Activated CD4-positive, CD25-positive, alpha-beta regulatory T cell (primary cell): ENCODE measurements around the gene RGS6.

Experiments used
- DNase-seq, 4 experiments: peaks; one replicate each; lab custom pipeline; 2025; lab: John Stamatoyannopoulos, UW

Gene RGS6

GRCh38 chr14:72014486-72014885 is 82.3 kb downstream of the RGS6 start:
- no peak for DNase-seq

DNA sequence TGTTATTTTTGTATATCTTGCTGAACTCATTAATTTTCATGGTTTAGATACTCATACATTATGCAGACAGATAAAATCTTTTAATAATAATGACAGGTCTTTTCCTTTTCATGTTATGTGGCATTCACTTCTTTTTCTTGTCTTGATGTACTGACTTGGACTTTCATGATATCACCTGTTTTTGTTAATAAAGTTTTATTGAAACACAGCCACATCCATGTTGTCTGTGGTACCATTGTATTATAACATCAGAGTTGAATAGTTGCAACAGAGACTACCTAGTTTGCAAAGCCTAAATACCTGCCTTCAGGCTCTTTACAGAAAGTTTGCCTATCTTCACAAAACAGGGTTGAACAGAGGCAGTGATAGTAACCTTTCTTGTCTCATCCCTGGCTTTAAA is 85.1 kb downstream of the RGS6 start:
- no peak for DNase-seq

DNA sequence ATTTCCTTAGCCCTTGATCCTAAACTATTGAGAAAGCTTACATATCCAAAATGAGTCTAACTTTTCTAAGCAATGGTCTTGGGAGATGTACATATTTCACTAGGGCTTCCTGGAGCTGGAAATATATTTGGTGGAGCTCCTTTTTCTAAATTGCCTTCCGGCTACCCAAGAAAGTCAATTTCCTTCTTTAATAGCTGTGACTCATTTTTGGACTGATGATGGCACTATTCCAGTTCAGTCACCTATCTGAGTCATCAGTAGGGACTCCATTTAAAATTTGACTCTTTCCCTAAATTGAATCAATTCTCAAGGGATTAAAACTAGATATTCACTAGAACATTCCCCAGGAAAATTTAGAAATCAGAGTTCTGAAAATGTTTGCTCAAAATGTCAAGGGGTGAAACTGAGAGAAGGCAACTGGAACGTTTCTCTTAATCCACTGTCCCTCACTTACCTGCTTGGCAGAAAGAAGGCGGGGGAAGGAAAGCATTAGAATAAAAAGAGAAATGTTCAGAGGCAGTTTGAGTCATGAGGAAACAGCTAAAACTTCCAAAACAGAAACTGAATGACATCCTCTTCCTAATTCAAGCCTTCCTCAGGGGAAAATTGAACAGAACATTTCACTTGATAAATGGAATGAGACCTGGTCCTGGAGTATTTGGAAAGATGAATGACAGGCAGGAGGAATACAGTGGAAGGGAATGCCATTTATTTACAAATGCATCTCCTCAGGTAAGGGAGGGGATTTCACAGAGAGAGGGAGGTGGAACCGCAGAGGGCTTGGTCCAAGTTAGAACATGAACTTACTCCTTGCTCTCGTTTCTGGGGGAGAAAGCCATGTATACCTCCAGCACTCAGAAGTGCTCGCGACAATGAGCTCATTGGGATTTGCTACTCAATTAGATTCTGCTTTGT is 91.2 kb downstream of the RGS6 start:
- no peak for DNase-seq

- DNase-seq: peak in 1 of 4 experiments; percentile 1
Observed at GRCh38 chr14:72024043-72024407, 91.8 kb downstream of the RGS6 start.

GRCh38 chr14:72024504-72024903 is 92.3 kb downstream of the RGS6 start:
- DNase-seq: no peak

DNA sequence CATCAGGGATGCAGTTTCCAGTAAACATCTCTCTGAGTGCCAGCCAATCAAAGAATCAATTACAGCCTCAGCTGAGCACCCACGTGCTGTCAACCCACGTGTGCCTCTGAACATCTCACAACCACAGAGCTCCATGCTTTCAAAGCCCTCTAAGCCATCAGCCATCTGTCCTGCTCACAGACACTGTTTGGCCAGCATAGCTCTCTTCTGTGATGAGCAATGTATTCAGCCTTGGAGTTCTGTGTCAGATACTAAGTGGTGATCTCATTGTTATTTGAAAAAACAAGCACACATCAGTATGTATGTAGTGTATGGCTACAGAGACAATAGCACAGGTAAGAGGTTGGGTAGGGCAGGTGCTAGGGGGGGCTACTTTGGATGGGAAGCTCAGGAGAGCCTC is 94.3 kb downstream of the RGS6 start:
- no peak for DNase-seq

GRCh38 chr14:72027061-72027460 is 94.8 kb downstream of the RGS6 start:
- no peak for DNase-seq

GRCh38 chr14:72033365-72033764 is 101.1 kb downstream of the RGS6 start:
- no peak for DNase-seq

DNA sequence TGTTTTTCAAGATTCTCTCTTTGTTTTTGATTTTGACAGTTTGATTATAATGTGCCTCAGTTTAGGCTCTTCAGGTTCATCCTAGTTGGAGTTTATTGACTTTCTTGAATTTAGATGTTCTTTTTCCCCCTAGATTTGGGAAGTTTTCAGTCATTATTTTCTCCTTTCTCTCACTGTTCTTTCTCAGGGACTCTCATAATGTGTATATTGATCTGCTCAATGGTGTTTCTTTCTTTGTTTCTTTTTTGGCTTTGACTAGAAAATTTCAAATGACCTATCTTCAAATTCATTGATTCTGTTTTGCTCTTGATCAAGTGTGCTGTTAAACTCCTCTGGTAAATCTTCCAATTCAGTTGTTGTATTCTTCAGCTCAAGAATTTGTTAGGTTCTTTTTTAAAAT is 108.3 kb downstream of the RGS6 start:
- DNase-seq: no peak

DNA sequence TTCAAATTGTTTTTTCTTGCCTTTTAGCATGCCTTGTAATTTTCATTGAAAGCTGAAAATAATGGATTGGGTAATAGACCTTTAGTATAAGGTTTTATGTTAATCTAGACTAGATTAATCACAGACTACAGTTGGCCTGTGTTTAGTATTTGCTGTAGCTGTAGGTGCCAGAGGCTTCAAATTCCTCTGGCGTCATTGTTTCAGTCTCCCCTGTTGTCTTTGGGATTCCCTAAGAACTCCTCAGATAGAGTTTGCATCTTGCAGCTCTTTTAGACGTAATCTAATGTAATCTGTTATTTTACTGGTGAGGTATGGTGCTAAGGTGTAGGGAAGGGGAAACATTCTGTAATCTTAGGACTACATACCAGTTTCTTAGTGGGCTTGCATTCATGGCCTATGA is 113.0 kb downstream of the RGS6 start:
- no peak for DNase-seq

DNA sequence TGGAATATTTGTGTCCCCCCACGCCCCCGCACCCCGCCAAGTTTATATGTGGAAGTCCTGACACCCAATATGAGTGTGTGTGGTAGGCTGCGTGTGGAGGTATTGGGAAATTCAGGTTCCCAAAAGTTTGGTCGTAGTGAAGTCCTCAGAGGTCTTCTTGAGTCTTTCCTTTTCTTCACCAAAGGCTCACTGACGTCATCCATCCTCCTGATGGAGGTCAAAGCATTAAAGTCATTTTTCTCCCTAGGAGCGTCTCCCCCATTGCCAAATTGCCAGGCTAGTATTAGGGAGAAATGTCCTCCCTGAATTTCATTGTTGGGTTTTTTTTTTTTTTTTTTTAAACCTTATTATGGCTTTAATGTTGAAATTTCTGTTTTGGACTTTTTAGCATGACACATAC is 113.7 kb downstream of the RGS6 start:
- no peak for DNase-seq

GRCh38 chr14:72049462-72049861 is 117.2 kb downstream of the RGS6 start:
- DNase-seq: no peak

DNA sequence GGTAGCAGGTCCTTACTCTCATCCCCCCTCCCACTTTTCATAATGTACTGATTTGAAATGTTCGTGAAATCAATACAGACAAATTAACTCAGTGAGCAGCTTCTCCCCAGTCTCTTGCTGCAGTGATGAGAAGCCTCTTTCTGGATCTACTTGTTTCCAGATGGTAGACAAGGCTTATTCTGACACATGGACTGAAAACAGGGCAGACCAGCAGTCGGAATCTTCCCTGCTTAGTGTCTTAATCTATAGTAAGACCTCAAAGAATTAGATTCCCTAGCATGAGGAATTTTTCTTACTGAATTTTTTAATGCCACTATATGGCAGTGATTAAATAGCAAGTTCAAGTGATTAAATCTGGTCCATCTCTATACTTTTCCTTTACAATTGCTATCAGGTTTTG is 120.1 kb downstream of the RGS6 start:
- DNase-seq: no peak

DNA sequence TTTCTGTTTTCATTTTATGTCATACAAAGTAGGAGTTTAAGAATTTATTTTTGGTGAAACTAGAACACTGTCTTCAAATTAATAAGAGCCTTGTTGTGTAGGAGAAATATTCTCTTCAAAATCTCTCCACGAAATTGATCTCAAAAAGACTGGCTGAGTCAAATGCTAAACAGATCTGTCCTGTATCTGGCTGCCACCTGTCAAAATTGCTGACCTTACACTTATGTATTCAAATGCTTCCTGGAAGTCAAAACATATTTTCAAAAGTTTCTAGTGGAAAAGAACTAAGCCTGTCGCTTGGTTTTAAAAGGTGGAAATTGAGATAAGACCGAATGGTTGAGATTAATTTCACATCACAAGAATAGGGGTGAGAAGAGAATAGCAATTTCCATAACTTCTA is 121.4 kb downstream of the RGS6 start:
- DNase-seq: no peak

- DNase-seq: no peak
Observed at GRCh38 chr14:72054911-72055310, 122.7 kb downstream of the RGS6 start.

DNA sequence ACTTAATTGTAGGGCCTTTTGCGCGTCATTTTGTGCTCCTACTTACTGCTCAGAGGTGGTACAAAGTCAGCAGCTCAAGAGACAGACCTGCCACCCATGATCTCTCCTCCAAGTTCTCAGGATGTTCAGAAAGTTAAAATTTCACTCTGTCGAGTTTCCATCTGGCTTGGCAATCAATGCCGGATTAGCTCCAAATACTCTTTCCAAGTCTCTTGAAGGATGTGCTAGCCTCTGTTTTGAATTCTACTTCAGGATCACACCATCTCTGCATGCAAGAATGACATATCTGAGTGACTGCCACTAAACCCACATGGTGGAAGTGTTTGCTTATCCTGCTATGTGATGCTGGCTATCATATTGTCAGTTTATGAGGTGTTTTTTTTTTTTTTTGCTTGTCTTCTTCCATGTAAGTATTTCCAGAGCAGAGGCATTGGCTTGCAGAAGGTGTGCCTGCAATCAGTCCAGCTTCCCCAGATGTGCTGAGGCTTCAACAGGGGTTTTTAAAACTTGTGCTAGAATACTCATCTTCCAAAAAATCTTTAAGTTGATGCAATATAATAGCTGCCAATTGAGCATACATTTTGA is 125.6 kb downstream of the RGS6 start:
- no peak for DNase-seq

GRCh38 chr14:72060460-72060859 is 128.2 kb downstream of the RGS6 start:
- no peak for DNase-seq

- no peak for DNase-seq
Observed at GRCh38 chr14:72060917-72061316, 128.7 kb downstream of the RGS6 start.

DNA sequence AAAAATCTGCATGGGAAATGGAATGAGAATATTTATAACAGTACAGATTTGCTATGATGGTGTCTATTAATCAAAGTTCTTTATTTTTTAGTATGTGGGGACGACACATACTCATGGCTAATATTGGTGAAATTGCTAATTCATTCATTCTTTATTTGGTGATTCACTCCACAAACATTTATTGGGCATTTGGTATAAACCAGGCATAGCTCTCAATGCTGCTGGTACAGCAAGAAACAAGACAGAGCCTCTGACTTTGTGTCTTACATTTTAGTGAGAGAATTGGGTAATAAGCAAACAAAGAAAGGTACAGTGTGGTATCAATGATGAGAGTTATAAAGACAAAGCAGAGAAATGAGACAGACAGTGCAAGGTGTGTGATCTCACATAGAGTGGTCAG is 129.5 kb downstream of the RGS6 start:
- DNase-seq: no peak

DNA sequence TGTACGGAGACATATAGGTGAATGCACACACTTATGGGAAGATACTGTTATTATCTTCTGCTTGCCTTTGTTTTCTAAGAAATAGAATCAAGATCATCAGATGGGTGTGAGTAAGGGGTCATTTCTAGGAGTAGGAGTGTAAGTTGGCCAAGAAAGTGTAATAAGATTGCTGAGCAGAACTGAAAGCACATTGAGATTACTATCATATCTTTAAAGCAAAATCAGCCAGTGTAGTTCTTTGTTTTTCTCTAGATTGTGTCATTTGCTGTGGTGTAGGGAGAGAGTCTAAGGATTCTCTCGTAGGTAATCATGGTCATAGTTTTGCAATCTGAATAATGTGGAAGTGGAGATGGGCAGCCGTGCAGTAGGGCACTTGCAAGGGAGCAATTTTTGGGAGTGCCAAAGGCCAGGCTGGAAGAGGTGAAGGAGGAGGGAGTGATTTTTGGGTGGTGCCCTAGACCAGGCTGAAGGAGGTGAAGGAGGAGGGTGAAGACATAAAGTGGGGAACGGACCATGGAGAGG is 131.6 kb downstream of the RGS6 start:
- no peak for DNase-seq

DNA sequence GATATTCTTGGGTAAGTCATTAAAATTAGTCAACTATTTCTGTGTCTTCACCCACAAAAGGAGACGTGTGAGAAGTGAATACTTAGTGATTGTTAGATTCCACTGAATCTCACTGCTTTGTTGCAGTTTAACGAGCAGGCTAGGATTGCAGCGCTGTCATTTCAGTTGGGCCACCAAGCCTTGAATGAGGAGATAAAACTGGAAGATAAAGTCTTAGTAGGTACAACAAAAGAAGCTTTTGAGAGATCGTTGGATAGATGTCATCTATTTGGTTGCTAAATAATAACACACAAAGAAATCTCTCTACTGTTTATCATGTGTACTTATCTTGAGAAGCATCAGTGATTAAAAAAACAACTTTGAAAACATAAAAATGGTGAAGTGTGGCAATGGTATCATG is 132.3 kb downstream of the RGS6 start:
- no peak for DNase-seq

DNA sequence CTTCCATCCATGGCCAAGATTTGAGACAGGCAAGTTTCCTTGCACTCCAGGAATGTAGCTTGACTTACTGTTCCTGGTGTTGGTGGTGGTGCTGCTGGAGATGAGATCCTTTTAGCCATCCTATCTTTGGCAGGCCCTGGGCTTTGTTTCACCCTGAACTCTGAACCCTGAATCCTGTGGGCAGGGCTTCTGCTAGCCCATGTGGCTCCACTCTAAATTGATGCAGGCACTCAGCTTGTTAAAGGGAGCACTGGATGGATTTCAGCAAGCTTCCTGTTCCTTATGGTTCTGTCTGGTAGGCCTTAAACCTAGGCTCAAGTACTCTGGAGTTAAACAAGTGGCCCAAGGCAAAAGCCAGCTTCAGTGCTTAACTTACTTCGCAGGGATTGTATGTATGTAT is 138.2 kb downstream of the RGS6 start:
- DNase-seq: no peak

DNA sequence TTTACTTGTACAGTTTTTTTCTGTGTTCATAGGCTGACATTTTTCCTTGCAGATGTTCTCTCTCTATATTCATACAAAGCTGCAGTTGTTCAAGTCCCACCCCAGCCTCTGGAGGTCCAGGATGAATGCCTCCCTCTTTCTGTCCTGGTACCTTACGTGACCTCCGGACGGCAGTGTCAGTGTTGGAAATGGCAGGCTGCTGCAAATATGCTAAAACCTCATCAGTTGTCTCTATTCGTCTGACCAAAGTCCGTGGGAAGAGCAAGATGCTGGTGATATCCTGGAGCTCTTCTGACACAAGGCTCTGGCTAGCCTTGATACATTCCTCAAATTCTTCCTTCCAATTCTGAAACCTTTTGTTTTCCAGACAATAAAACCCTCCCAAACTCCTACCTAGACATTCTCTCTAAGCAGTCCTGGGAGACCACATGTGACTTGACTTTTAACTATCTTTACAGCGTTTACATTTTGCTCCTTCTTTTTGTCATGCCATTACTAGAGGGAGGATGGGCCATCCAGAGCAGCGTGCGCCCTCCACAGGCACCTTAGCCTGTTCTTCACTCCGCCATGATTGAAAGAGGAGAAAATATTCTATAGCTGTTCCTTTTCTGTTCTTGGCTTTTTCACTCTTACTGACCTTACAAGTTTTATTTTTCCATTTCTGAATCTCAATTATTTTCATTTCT is 143.6 kb downstream of the RGS6 start:
- DNase-seq: no peak
